Sciatic nerve (tissue), 2 donors: ENCODE data around the gene IL13. TPM values are rescaled to one million over a fixed set of nuclear protein-coding genes. Genes with fewer than 3 reads are reported as not detected.

ENCODE experiments used
- ATAC-seq: fragments of 200-7000 bp; cut with Tn5 transposase; one replicate; pipeline ENCODE4 v1.9.1; 2020; ENCODE audit warnings: mild to moderate bottlenecking, moderate library complexity
- DNase-seq: peaks from one replicate; pipeline ENCODE4 v3.0.0-alpha.2; 2020; ENCODE audit warnings: low spot score
- intact Hi-C: fragments of 100-400 bp; cut with DNase I; formaldehyde crosslinking; loops from one replicate; pipeline ENCODE4 v1.14.2; 2022
- total RNA-seq: library from RNA; stranded (reverse); fragmentation: NEBNext Ultra II Directional; extraction: Animal tissue kit (Norgen Biotek cat#: 25700); gene quantifications from one replicate; pipeline ENCODE4 v1.2.1, GENCODE V29; 2021
- donor health status: DM: no; HTN: no; CAD: no.
- donor health status: DM: no; HTN: no; CAD: no.

Gene IL13
- total RNA-seq, 1 donor from 2014 or later = not detected

GRCh38 chr5:132653716-132654115 lies 4.3 kb upstream of the IL13 start:
- DNase-seq (no peak), ATAC-seq (no peak)
- intact Hi-C loops = no loop called here

GRCh38 chr5:132655821-132656773 lies 1.9 kb upstream of the IL13 start:
- peak; percentile 44 for ATAC-seq
- intact Hi-C loops = no loop called here
- DNase-seq = no peak

- intact Hi-C loops = no loop called here
- no peak for DNase-seq
- ATAC-seq = peak; percentile 12
Measured at GRCh38 chr5:132656774-132657355, 1.1 kb upstream of the IL13 start.

GRCh38 chr5:132658381-132659302 lies 669 bp downstream of the IL13 start:
- ATAC-seq (no peak), DNase-seq (no peak)
- intact Hi-C loops = no loop called here

GRCh38 chr5:132659598-132660493 lies 1.9 kb downstream of the IL13 start:
- intact Hi-C loops = no loop called here
- ATAC-seq (no peak), DNase-seq (no peak)

GRCh38 chr5:132661231-132662003 lies 3.4 kb downstream of the IL13 start:
- no peak for DNase-seq
- intact Hi-C loops = no loop called here
- ATAC-seq = no peak

GRCh38 chr5:132662004-132662401 lies 4.0 kb downstream of the IL13 start:
- ATAC-seq = no peak
- intact Hi-C loops = no loop called here
- DNase-seq = no peak

GRCh38 chr5:132662925-132663770 lies 5.2 kb downstream of the IL13 start:
- ATAC-seq (no peak), DNase-seq (no peak)
- intact Hi-C loops = no loop called here

- ATAC-seq (peak; percentile 18), DNase-seq (no peak)
Measured at GRCh38 chr5:132663771-132664695, 6.1 kb downstream of the IL13 start.

GRCh38 chr5:132664696-132665209 lies 6.8 kb downstream of the IL13 start:
- intact Hi-C loops = no loop called here
- no peak for DNase-seq
- ATAC-seq = no peak

More at GRCh38 chr5:132663771-132664695, 6.1 kb downstream of the IL13 start:
- intact Hi-C loops = no loop called here

GRCh38 chr5:132665574-132666080 lies 7.7 kb downstream of the IL13 start:
- no peak for ATAC-seq
- intact Hi-C loops = no loop called here
- no peak for DNase-seq

- ATAC-seq (no peak), DNase-seq (no peak)
- intact Hi-C loops = no loop called here
Measured at GRCh38 chr5:132666310-132667123, 8.5 kb downstream of the IL13 start.

- intact Hi-C loops = no loop called here
- DNase-seq (no peak), ATAC-seq (no peak)
Measured at GRCh38 chr5:132667309-132667708, 9.3 kb downstream of the IL13 start.
